ENCODE measurements around the gene TEDC1.

The TEDC1 gene

GRCh38 chr14:105498430-105499255 lies 7.6 kb downstream of the TEDC1 start:
- peak; percentile 17 for DNase-seq

- peak; percentile 22 for DNase-seq
These were observed 8.4 kb downstream of the TEDC1 start for GRCh38 chr14:105499256-105500035.

GRCh38 chr14:105500036-105500725 lies 9.1 kb downstream of the TEDC1 start:
- peak; percentile 22 for DNase-seq

- no peak for DNase-seq
These were observed 9.7 kb downstream of the TEDC1 start for GRCh38 chr14:105500726-105501101.

- DNase-seq: no peak
These were observed 10.7 kb downstream of the TEDC1 start for GRCh38 chr14:105501504-105502291.

- DNase-seq: peak; percentile 18
These were observed 11.6 kb downstream of the TEDC1 start for GRCh38 chr14:105502446-105503295.

- no peak for DNase-seq
These were observed 12.2 kb downstream of the TEDC1 start for GRCh38 chr14:105503296-105503640.

GRCh38 chr14:105503935-105504692 lies 13.1 kb downstream of the TEDC1 start:
- no peak for DNase-seq

- no peak for DNase-seq
These were observed 14.1 kb downstream of the TEDC1 start for GRCh38 chr14:105505101-105505500.

GRCh38 chr14:105507247-105507646 lies 16.2 kb downstream of the TEDC1 start:
- DNase-seq: no peak

GRCh38 chr14:105508069-105508468 lies 17.0 kb downstream of the TEDC1 start:
- DNase-seq: no peak

- no peak for DNase-seq
These were observed 17.6 kb downstream of the TEDC1 start for GRCh38 chr14:105508601-105509000.

GRCh38 chr14:105517096-105517495 lies 26.1 kb downstream of the TEDC1 start:
- DNase-seq: no peak

GRCh38 chr14:105519946-105520698 lies 29.1 kb downstream of the TEDC1 start:
- no peak for DNase-seq

GRCh38 chr14:105525326-105525725 lies 34.3 kb downstream of the TEDC1 start:
- no peak for DNase-seq

- DNase-seq: peak; percentile 53
These were observed 35.1 kb downstream of the TEDC1 start, which contains the start of gene TMEM121 for GRCh38 chr14:105525861-105526775. Gene TMEM121 (plus strand): TSS chr14:105526583. CDS start chr14:105528835, 2,252 bp downstream.

GRCh38 chr14:105526776-105527380 lies 35.8 kb downstream of the TEDC1 start:
- DNase-seq: no peak

GRCh38 chr14:105527381-105527825 lies 36.4 kb downstream of the TEDC1 start:
- no peak for DNase-seq

Data from activated T-cell treated with anti-CD3 and anti-CD28 coated beads, Interleukin-2, amount 50 U/mL, for 1 hour (primary cell).